GM21576 (cell line): ENCODE results near the gene HNRNPM.

Source experiments
- ATAC-seq: cut with Tn5 transposase; IDR thresholded peaks from one replicate; pipeline ENCODE4 v1.9.1; 2021; ENCODE audit warnings: mild to moderate bottlenecking, moderate library complexity; ENCODE audit not compliant: unreplicated experiment

The HNRNPM gene

DNA sequence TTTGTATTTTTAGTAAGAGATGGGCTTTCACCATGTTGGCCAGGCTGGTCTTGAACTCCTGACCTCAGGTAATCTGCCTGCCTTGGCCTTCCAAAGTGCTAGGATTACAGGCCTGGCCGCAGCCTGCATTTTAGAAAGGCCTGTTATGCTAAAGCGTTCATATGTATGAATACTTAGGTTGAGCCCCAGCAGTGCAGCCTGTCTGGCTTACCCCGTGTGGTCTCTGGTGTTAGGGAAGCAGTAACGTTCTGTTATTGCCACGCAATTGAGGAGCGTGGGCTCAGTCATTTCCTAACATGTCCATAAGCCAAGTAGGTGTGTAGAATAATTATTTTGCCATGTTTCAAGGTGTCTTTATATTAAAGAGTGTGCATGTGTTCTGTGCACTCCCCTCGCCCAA is 14.3 kb downstream of the HNRNPM start:
- no peak for ATAC-seq

DNA sequence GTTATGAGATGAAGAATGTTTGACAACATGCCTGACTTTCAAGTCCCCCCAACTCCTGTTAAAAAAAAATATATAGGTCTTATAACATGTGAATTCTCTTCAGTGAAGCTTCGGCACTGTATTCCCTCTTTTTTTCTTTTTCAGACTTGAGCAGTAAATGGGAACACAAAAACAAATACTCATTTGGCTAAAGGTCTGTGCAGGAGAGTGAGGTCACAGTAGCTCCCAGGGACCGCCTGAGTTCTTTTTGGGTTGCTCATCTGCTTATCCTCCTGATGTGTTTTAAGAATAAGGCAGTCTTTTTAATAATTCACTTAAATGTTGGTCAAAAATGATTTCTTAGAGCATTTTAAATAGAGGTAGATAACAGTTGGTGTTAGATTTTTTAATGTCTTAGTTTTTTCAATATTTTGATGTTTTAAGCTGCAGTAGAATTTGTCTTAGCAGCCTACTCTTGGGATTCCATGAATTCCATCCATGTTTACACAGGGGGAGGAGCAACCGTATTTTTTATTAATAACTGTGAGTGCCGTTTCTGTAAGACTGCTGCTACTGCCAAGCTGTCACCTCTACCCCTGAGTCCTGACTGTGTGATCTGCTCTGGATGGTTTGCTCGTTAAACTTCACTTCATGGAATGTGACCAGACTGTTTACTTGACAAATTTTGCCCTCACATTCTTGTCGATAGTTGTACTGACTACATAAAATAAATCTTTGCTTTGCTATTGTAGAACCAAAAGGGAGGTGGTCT is 14.9 kb downstream of the HNRNPM start:
- no peak for ATAC-seq

DNA sequence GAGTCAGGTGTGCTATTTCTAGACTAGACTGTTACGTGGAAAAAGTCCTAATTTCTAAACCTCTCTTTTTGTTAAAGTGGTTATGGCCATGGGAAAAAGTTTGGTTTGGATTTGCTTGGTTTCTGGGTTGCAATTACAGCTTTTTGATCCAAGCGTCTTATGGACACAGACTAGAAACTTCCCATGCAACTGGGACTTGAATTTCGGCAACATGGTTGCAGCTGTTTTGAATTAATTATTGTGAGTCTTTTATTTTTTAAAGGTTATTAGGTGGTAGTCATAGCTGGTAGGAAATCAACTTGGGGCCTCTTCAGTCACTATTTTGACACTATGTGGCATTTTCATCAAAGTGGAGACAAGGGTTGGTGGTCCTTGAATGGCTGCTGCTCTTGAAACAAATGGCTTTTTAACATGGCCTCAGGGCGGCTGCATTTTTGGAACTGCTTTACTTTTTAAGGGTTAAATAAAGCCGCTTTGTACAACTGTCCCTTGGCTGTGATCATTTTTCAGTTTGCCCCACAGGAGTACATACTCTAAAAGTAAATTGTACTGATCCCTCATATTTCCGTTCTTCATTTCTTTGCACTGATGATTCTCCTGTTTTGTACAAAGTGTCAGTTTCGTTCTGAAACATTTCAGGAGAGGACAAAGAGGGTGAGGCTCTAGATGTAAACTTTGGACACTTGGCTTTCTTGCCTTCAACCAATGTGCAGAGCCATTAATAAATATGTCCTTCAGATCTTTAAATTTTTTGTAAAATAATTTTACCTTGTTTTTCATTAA is 15.9 kb downstream of the HNRNPM start:
- ATAC-seq, result no peak

DNA sequence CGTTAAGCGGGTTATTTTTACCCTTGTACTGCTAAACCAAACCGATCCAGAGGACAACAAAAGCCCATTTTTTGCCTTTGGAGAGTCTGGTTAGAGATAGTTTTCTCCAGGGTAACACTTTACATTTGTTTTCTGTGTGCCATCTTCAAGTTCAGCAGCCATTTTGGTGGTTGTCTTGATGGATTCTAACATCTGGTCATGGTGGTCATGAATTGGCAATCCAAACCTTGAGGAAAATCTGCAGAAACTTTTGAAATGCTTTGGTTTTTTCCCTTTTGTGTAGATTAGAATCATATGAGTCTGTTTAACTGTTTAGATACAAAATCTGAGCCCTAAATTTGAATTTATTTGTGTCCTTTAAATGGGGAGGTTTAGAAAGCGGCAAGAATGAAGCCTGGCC is 16.6 kb downstream of the HNRNPM start:
- ATAC-seq, result no peak

DNA sequence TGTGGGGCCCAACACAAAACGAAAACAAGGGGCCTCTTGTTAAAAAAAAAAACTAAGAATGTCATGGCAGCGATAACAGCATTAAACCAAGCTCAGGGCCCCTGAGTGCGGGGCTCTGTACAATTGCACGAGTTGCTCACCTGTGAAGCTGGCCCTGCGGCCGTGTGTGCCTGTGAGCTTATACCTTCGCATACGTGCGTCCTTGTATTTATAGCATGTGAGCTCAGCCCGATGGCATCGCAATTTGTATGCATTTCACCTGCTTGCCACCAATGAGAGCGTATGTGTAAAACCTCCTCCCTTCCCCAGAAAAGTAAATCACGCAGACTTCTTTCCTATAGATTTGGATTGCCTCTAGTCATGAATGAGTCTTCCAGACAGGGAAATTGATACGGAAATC is 17.1 kb downstream of the HNRNPM start:
- ATAC-seq, result no peak

DNA sequence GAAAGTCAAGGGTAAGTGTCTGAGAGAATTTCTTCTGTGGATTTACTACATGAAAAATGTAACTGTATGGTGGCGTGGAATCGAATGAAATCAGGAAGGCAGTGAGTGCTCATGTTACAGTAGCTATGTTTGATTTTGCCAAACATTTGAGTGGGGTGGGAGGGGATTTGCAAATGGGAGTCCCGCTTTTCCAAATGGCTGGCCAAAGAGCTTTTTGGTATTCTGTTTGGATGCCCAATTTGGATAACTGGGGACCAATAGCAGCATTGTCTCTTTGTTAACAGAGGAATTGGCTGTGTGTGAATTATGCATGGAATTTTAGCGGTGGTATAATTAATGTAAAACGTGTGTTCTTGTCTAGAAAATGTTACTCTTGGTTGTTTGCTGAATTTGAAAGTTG is 17.8 kb downstream of the HNRNPM start:
- no peak for ATAC-seq

DNA sequence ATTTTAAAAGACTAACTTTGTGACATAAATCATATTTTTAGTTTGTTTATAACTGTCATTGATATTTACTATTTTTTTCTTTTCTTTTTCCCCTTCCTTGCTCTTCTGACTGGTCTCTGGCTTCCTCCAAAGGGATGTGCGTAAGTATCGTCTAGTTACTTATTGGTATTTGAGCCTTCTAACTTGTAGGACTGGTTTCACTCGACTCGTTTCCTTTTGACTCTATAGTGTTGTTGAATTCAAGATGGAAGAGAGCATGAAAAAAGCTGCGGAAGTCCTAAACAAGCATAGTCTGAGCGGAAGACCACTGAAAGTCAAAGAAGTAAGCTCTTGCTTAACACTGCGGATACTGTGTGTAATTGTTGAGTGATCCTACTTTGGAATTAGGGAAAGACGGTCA is 18.6 kb downstream of the HNRNPM start:
- ATAC-seq, result no peak

DNA sequence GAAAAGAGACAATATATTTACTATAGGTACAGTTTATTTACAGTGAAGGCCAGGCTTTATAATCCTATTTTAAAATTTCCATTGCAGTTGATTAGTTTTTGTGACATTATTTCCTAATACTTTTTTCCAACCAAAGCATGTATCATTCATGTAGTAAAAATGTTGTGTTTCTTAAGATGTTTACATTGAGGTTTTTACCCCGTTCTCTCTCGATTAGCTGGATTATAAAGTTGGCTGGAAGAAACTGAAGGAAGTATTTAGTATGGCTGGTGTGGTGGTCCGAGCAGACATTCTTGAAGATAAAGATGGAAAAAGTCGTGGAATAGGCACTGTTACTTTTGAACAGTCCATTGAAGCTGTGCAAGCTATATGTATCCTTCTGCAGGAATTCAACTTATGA is 21.2 kb downstream of the HNRNPM start:
- ATAC-seq, result no peak

DNA sequence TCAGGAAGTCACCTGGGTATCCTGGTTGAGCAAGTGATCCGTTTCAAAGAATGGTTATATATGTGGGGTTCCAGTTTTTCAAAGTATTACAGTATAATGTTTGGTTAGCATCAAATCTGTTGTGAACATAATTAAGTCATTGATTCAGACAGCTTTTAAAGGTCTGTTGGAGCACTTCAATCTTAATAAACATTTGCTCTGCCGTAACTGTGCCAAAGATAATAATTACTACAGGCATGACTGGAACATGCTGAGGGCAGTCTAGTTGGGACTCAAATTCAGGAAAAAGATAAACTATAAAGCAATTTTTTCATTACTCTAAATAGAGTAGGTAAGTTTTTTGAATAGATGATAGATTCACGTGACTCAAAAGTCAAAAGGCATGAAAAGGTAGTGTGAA is 23.3 kb downstream of the HNRNPM start:
- no peak for ATAC-seq

DNA sequence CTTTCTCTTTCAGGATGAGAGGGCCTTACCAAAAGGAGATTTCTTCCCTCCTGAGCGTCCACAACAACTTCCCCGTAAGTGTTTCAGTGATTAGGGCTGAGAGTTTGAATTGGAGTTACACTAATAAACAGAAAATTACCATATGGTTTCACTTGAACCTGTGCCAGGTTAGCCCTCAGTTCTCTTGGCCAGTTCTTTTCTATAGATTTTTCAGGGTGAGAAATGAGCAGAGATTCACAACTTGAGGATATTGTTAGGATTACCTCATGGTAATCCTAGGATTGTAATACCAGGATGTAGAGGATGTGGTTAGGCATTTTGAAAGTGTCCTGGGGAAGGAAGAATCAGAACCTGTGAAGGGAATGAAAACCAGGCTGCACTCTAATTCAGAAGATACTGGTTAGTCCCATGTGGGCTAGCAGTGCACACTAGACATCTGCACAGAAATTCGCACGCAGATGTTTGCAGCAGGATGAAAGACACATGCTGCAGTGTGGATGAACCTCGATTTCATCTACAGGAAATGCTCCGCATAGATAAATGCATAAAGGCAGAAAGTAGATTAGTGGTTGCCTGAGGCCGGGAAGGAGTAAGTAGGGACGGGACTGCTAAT is 24.1 kb downstream of the HNRNPM start:
- no peak for ATAC-seq

DNA sequence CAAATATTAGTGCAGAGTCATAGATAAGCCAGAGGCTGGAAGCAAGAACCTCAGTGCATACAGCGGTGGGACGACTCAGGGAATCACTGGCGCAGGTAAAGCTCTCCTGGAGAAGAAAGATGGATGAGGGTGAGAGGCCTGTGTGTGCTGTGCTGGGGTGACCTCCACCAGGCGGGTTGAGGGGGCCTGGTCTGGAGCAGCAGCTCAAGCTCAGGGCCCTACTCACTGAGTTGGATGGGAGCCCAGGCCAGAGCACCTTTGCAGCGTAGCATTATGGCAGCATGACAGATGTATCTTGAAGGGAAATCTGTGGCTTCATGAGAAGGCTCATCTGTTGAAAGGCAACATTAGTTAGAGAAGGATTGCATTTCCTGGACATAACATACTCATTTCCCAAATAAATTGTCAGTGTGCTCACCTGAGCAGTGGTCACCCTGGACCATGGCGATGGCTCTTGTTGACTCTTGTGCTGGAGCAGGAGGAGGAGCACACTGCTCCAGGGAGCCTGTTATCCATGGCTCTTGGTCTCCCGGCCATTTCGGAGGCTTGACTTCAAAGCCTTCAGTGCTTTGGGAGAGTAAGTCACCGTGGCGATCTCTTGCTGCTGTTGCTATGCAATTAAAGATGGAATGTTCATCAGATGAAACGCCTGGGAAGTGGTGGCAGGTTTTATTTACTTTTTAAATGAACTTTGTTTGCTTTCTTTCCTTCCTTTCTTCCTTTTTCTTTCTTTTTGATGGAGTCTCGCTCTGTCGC is 25.0 kb downstream of the HNRNPM start:
- no peak for ATAC-seq

DNA sequence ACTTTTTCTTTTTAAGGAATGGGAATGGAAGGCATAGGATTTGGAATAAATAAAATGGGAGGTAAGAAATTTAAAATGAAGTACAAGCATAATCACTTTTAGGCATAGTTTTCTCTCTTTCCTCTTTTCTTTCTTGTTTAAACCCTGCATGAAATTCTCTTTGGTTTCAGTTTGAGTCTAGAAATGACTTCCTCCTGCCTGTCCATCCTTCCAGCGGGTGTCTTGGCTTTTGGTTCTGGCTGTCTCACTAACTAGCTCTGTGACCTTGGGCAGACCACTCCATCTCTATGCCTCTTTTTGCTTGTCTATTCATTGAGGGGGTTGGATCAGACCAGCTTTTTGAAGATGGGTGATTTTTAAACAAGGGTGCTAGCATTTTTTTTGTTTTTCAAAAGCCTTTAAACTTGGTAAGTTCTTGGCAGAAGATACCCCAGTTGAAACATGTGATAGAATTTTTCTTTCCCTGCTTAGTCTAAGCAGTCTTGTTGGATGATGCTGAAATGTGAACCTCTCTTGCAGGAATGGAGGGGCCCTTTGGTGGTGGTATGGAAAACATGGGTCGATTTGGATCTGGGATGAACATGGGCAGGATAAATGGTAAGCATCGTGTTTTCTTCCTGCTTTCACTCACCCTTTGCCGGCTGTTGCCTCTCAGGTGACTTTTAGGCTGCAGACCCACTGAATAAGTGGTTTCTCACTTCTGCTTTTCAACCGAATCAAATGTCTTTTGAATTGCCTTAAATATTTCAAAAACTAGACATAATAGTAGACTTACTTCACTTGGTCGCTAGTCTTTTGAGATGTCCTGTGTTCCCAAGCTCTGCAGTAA is 29.1 kb downstream of the HNRNPM start:
- no peak for ATAC-seq

DNA sequence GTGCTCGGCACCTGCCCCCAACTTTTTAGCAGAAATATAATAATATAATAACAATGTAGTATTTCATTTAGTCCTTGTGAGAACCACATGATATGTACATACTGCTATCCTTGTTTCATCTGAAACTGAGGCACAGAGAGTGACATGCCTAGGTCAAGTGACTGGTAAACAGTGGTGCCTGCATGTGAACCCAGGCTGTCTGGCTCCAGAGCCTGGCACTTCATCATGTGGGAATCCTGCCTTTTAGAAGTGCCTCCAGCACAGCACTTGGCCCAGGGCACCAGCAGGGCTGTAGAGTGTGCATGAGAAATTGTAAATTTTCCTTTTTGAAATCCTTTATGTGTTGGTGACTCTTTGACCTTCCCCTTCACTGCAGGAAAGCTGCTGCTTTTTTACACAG is 30.2 kb downstream of the HNRNPM start:
- ATAC-seq, result no peak

DNA sequence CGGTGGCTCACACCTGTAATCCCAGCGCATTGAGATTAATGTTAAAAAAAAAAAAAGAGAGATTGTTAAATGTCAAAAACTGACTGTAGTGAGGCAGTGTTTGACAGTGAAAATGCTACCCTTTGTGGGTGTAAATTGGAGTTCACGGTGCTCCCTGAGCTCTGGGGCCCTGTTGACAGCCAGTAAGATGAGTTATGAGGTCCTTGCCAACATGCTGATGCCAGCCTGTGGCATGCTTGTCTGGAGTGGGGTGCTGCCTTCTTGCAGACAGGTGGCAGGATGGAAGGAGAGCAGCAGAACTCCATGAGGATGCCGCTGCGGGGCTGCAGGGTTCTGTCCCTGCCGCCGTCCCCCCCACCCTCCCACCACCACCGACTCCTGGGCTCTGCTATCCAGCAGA is 31.7 kb downstream of the HNRNPM start:
- ATAC-seq, result no peak

DNA sequence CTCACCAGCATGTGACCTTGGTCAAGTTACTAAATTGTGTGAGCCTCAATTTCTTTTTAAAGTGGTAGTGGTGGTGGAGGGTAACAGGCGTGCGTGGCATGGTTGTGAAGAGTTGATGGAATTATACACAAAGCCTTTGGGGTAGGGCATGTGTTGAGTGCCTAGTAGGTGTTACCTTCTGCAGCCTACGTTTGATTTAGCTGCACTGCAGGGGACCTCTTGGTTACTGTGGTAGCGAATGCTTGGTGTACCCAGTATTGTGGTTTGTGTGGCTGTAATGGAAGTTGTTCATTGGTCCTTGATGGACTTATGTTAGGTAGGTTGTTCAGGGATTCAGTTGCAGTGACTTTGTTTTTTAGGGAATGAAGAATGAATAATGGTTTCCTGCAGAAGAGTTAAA is 33.1 kb downstream of the HNRNPM start:
- ATAC-seq, result no peak

DNA sequence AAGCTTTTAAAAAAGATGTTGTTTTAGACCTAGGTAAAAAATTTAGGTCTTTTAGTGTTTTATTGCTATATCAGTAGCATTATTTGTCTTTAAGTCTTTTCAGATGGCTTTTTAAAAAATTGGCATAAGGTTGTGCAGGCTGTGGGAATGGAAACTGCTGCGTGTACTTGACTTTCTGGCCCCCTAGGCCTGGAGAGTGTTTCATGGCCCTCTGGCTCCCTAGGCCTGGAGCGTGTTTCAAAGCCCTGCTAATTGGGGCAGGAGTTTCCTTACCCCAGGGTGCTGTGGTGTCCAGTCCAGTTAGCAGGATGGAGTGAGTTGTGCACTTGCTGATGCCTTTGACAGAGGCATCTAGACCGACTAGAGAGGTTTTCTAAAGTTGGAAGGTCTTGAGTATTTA is 33.8 kb downstream of the HNRNPM start:
- no peak for ATAC-seq

DNA sequence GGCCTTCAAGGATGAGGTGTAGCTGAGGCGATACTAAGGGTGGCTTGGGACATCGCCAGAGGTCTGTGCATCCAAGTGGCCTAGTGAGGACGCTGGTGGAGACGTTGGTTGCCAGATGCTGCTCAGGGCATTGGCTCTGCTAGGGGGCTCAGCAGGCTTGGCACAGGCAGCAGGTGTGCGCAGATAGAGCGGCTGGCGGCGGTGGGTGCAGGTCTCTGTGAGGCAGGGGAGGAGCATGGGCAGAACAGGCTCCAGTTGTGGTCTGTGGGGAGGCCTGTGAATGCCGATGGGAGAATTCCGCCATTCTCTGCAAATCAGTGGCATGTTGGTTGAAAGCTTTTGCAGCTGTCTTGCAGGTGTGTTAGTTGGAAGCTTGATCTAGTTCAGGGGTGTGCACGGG is 36.4 kb downstream of the HNRNPM start:
- no peak for ATAC-seq

DNA sequence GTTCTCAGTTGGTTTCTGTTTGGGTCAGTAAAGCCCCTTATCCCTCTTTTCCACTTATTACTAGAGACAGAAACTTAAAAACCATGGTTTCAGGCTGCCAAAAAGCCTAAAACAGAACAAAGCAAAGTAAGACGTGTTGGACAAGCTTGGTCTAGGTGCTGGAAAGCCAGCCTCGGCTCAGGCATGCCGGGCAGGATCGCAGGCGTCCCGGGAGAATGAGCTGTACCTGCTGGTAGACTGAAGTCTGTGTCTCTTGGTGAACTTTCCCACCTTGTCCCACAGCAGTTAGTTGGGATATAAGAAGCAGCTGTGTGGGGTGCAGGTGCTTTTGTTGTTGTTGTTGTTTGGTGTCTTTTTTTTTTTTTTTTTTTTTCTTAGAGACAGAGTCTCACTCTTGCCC is 36.8 kb downstream of the HNRNPM start:
- ATAC-seq, result no peak

DNA sequence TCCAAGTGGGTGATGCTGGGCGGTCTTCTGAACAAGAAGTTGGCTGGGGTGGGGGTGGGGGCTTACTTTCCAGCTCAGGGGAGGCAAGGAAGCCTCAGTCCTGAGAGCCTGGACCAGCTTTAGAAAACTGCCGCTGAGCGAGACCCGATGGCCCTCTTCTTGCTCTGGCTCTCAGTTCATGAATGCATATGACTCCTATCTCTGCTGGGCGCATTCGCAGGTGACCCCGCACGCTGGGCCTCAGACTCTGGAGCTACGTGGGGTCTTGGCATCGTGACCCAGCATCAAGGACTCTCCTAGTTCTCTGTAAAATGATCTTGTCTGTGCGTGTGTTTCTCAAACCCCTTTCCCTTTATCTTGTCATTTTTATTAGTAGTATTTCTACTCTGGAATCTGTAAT is 37.9 kb downstream of the HNRNPM start:
- no peak for ATAC-seq

DNA sequence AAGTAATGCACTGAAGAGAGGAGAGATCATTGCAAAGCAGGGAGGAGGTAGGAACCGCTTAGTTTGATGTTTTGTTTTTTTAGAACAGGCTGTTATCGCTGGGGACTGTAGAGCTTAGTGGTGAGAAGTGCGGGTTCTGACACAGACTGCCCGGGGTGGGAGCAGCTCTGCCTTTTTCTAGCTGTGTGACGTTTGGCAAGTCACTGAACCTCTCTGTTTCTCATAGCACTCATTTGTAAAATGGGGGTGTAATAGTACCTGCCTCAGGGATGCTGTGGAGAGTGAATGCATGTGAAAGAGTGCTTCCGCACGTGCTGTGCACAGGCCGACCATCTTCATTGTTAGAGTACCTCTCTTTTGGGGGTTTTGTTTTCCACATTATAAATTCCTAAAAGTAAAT is 38.4 kb downstream of the HNRNPM start:
- no peak for ATAC-seq
